GM12878 (cell line): ENCODE data around the gene FOXP1.

Experiments
- IRF3 ChIP-seq: fragments of 450-650 bp; IDR thresholded peaks from 2 replicates; pipeline ENCODE4 v1.6.1; 2014; ENCODE audit warnings: mild to moderate bottlenecking
- SMARCA5 ChIP-seq: fragments of 450-650 bp; IDR thresholded peaks from 2 replicates; pipeline ENCODE4 v1.6.1; 2017; ENCODE audit warnings: mild to moderate bottlenecking
- TCF12 ChIP-seq: IDR thresholded peaks from 2 replicates; pipeline ENCODE4 v1.6.1; 2011; ENCODE audit warnings: low read depth, mild to moderate bottlenecking, low read length

GRCh38 chr3:71074423-71074822 is 509.1 kb downstream of the FOXP1 start:
- TF ChIP-seq IRF3, result no peak
- no peak for TF ChIP-seq SMARCA5
- TF ChIP-seq TCF12, result no peak
